HL-60/S4 treated with phorbol 12-myristate 13-acetate at 8.2 ng/mL for 4 days and 3 days (cell line): Measurements from ENCODE around the gene HSD17B2.

Experiments
- in situ Hi-C: fragments of 300-500 bp; cut with MboI; formaldehyde crosslinking; loops from 2 replicates; pipeline ENCODE4 v1.15.0; 2022; ENCODE audit warnings: low sequenced_read_pairs

Gene HSD17B2

DNA sequence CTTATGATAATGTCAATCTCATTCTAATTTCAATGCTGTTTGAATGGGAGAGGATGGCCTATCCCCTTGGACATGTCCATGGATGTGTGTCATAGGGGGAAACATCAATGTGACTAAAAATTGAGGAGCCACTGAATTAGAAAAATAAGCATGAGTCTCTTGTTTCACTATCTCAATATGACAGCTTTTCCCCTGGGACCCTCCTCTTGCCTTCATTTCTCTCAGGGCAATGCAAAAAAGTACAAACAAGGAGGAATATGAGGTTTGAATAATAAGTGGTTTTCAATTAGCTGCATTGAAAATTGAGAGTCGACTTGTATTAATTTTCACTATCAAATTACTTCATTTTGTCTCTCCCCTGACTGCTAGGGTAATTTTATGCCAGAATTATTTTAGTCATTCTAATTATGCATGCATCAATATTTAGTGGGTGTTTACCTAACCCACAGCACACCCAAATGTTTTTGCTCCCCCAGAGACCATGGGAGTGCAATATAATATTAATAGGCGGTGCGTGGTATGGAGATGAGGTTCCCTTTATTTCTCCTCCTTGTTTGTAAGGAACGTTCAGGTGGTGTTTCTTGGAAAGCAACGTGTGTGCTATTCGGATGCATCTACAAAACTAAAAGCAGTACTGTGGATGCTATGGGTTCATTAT lies 17.0 kb upstream of the HSD17B2 start:
- in situ Hi-C loops, result no loop called here

DNA sequence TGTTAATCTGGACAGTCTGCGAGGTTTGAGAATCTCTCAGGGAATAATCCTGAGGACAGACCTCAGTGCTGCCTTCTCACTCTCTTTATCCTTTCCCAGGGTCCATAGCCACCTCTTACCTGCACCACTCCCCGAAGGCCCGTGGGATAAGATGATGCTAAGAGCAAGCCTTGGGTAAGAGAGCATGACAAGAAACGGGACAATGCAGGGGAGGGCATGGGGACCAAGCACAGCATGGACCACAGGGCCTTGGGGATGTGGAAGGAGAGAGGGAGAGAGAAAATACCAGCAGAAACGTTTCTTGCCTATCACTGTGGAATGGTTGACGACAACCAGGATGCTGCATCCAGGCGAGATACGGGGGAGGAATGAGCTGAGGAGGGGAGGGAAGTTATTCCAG lies 15.5 kb upstream of the HSD17B2 start:
- in situ Hi-C loops, result no loop called here

DNA sequence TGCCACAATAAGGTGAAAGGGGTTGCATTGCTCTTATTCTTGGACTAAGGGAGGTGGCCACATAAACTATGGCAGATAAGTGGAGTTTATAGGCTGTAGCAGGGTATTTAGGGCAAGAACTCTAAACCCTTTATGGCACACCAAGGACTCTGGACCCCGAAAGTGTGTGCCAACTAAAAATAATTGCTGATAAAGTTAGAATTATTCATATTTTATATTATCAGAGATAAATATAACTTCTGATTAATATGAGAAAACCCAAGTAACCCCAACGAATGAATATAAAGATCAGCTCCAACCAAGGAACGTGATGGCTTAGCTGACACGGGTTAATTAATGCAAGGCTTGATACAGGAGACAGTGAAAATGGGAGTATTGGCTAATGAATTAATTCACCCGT lies 15.0 kb upstream of the HSD17B2 start:
- in situ Hi-C loops, result no loop called here

DNA sequence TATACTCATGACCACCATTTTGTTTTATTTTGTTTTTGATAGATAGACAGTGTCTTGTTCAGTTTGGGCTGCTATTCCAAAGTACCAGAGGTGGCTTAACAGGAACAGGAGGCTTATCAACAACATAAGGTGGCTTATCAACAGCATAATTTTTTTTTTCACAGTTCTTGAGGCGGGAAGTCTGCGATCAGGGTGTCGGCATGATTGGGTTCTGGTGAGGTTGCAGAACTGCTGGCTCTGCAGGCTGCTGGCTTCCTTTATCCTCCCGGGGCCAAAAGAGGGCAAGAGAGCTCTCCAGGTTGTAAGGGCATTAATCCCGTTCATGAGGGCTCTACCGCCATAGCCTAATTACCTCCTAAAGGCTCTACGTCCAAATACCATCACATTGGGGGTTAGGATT lies 11.8 kb upstream of the HSD17B2 start:
- in situ Hi-C loops, result no loop called here

DNA sequence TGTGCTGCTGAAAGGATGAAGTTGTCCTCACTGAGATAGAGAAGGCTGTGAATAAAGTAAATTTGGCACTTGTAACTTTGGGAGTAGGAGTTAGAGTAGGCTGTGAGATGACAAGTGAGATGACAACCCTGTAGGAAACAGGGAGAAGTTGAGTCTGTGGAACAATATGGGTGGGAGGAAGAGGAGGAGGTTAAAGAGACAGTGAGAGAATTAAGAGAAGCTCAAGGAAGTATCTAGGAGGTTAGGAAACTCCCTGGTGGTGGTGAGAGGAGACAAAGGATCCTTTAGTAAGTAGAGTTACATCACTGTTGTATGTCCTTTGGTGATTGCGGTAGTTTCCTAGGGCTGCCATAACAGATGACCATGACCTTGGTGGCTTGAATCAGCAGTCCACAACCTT lies 10.7 kb upstream of the HSD17B2 start:
- in situ Hi-C loops, result no loop called here

GRCh38 chr16:82024883-82025282 lies 10.2 kb upstream of the HSD17B2 start:
- in situ Hi-C loops, result loop anchor here (25.0 kb wide), 1 partner anchor 212 kb away; no protein-coding TSS in a partner anchor

GRCh38 chr16:82027629-82028064 lies 7.4 kb upstream of the HSD17B2 start:
- in situ Hi-C loops, result loop anchor here (25.0 kb wide), 1 partner anchor 210 kb away; no protein-coding TSS in a partner anchor

DNA sequence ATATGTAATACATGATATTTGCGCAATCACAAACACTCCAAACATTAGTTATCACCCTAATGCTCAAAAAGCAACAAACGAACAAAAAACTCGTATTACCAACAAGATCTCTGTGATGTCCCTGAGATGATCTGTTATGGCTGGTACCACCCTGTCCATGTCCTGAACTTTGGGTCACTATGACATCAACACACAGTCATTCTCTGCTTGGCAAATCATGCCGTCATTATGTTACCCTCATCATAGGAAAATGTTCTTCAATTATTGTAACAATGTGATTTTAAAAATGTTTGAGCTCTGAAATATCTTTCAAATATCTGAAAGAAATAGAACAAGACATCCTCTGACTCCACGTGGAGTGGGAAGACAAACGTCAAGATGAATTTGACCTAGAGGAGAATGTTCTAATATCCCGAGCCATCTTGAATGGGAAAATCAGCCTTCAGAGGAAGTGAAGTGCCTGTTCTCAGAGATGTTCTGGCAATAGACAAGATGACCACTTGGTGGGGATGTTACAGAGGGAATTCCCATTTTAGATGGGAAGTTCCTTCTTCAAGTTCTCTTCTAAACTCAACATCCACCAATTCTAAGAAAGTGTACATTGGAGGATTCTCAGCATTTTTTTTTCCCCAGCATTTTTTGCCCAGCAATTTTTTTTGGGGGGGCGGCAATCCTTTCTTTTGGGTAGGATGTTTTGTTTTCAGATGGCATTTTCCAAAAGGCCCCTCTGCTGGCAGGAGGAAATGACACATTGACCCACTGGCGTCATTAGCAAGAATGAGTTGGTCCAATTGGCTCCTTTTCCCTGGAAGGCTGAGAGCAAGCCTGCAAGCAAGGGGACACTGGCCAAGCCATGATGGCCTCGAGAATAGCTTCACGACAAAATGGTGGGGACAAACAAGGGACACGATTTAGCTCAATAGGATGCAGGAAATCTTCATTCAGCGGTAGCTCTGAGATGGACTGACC lies 3.7 kb upstream of the HSD17B2 start:
- in situ Hi-C loops, result loop anchor here (25.0 kb wide), 1 partner anchor 206 kb away; no protein-coding TSS in a partner anchor

DNA sequence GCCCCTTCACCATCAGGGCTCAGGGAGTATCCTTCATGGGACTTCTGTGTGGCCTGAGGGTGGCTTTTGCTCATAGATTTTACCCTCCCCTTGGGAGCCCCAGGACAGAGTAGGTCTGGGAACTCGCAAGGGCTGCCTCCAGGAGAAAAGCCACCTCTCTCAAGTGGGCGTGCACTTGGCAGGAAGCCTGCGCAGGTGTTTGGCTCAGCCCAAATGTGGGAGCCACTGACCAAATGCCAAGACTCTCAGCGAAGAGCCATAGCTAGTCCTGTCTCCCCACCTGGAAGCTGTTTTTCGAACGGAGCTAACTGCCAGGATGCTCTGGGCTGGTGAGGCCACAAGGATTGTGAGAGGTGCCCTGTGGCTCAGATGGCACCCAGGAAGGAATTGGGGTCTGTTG lies 2.0 kb upstream of the HSD17B2 start:
- in situ Hi-C loops, result loop anchor here (25.0 kb wide), 1 partner anchor 204 kb away; no protein-coding TSS in a partner anchor

GRCh38 chr16:82033683-82034300 lies 1.3 kb upstream of the HSD17B2 start:
- in situ Hi-C loops, result loop anchor here (25.0 kb wide), 1 partner anchor 204 kb away; no protein-coding TSS in a partner anchor

- in situ Hi-C loops, result loop anchor here (25.0 kb wide), 1 partner anchor 200 kb away; no protein-coding TSS in a partner anchor
Observed at GRCh38 chr16:82037251-82037650, 2.2 kb downstream of the HSD17B2 start.

- in situ Hi-C loops, result loop anchor here (25.0 kb wide), 1 partner anchor 200 kb away; no protein-coding TSS in a partner anchor
Observed at GRCh38 chr16:82037666-82038065, 2.6 kb downstream of the HSD17B2 start.

GRCh38 chr16:82040296-82040695 lies 5.2 kb downstream of the HSD17B2 start:
- in situ Hi-C loops, result loop anchor here (25.0 kb wide), 1 partner anchor 197 kb away; no protein-coding TSS in a partner anchor

GRCh38 chr16:82041542-82041941 lies 6.5 kb downstream of the HSD17B2 start:
- in situ Hi-C loops, result loop anchor here (25.0 kb wide), 1 partner anchor 196 kb away; no protein-coding TSS in a partner anchor

DNA sequence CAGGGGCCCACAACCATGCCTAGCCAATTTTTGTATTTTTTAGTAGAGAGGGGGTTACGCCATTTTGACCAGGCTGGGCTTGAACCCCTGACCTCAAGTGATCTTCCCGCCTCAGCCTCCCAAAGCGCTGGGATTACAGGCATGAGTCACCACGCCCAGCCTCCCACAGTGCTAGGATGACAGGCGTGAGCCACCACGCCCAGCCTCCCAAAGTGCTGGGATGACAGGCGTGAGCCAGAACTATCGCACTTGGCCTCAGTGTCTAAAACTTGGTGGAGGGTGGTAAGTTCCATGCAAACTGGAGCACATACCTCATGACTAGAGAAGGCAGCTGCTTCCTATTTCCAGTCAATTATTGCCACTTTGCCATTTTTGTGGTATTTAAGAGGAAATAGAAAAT lies 7.1 kb downstream of the HSD17B2 start:
- in situ Hi-C loops, result loop anchor here (25.0 kb wide), 1 partner anchor 195 kb away; no protein-coding TSS in a partner anchor

DNA sequence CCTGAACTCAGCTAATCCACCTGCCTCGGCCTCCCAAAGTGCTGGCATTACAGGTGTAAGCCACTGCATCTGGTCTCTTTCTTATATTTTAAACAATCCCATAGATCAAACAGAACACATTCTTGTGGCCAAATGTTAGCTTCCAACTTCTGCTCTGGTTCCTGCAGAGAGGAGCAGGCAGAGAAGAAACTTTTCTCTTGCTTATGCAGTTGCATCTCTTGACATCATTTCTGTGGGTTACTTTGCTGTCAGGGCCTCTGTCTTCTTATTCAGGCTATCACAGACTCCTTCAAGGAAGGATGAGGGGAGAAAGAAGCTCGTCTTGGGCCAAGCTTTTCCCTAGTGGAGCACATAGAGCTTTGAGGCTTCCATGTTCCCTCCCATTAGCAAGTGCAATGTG lies 7.8 kb downstream of the HSD17B2 start:
- in situ Hi-C loops, result loop anchor here (25.0 kb wide), 1 partner anchor 194 kb away; no protein-coding TSS in a partner anchor

- in situ Hi-C loops, result loop anchor here (25.0 kb wide), 1 partner anchor 193 kb away; no protein-coding TSS in a partner anchor
Observed at GRCh38 chr16:82043680-82044584, 8.9 kb downstream of the HSD17B2 start.

DNA sequence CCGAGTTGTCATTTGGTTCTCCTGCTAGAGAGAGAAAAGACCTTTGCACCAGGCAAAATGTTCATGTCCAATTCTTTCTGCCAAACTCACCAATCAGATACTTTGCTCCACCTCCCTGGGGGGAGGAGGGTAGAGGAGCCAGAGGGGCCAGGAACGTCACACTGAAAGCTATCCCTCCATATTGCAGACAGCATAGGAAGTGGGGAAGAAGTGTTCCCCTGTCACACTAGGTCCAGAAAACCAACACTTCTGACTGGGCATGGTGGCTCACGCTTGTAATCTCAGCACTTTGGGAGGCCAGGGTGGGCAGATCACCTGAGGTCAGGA lies 9.5 kb downstream of the HSD17B2 start:
- in situ Hi-C loops, result loop anchor here (25.0 kb wide), 1 partner anchor 193 kb away; no protein-coding TSS in a partner anchor

DNA sequence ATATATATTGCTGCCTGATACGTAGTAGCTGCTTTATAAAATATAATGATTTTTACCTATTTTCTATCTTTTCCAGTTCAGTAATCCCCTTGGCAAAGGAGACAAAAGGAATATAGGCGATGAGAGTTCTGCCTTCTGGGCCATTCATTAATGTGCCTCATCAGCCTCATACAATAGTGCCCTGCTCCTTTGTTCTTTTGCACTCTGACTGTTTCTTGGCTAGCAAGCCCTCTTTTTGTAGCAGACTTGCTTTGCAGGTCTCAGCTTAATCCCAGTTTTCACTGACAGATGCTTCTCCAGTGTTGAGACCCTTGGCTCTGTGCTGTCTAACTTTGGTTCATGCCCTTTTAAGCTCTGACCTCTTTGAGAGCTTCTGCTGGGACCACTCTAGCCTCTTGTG lies 10.4 kb downstream of the HSD17B2 start:
- in situ Hi-C loops, result loop anchor here (25.0 kb wide), 1 partner anchor 192 kb away; no protein-coding TSS in a partner anchor

GRCh38 chr16:82046541-82046940 lies 11.5 kb downstream of the HSD17B2 start:
- in situ Hi-C loops, result loop anchor here (25.0 kb wide), 1 partner anchor 191 kb away; no protein-coding TSS in a partner anchor
